ENCODE data around the gene RXRA. TPM values are rescaled to one million over a fixed set of nuclear protein-coding genes. Genes with fewer than 3 reads are reported as not detected.

RXRA gene
- total and polyA plus RNA-seq, 2 of the 13 experiments (the other 11 are each of a cell fraction or from before 2014, with no cell fraction given) = 18.9 to 29.2 TPM

DNA sequence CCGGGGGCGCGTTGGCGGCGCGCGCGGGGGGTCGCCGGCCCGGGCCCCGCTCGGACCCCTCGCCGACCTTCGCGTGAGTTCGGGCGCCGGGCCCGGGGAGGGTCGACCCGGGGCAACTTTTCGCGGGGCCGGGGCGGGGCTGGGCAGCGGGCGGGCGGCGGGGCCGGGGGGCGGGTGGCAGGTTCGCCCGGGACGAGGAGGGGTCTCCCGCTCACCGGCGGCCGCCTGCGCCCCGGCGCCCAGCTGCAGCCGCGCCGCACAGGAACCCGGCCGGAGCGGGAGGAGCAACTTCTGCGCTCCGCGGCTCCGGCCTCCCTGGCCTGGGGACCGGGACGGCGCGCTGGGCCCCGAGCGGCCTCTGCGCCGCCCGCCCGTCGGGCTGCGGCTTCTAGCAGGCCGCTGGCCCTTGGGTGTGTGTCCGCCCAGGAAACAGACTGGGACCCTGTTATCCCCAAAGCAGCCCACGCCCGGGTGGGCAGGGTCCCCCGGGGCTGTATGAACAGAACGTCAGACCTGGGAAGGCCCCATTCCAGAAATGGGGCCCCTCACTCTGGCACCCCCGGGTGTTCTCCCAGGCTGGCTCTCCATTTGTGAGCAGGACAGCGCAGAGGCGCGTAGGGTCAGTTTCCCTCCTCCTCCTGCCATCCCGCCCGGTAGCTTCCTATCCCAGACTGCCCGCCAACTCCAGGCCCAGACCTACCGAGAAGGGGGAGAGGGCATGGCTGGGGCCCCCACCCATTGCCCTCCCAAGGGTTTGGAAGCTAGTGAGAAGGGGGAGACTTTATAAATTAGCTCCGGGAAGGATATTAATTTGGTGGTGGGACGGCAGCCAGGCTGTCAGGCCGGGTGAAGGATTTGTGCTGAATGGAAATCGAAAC lies 708 bp downstream of the RXRA start (continued):
- TF ChIP-seq SMAD3 (CRISPR knock-in tag; IDR thresholded peaks at IDR 0.05) (no peak), TRIM24 (CRISPR knock-in tag; IDR thresholded peaks at IDR 0.05) (no peak), ELF3 (CRISPR knock-in tag; IDR thresholded peaks at IDR 0.05) (no peak), CC2D1A (CRISPR knock-in tag; IDR thresholded peaks at IDR 0.05) (no peak), KDM5B (CRISPR knock-in tag; IDR thresholded peaks at IDR 0.05; ENCODE audit: borderline replicate concordance) (no peak), TOPORS (CRISPR knock-in tag; IDR thresholded peaks at IDR 0.05) (no peak), MEF2D (CRISPR knock-in tag; IDR thresholded peaks at IDR 0.05) (no peak), ZNF572 (CRISPR knock-in tag; IDR thresholded peaks at IDR 0.05) (no peak), SOX13 (IDR thresholded peaks at IDR 0.05) (no peak), SOX13 (CRISPR knock-in tag; conservative IDR thresholded peaks at IDR 0.05 in 1 of 2, IDR thresholded peaks at IDR 0.05 in 1 of 2) (no peak), ZNF570 (CRISPR knock-in tag; IDR thresholded peaks at IDR 0.05; ENCODE audit: borderline replicate concordance) (no peak), GFI1 (CRISPR knock-in tag; IDR thresholded peaks at IDR 0.05; ENCODE audit: borderline replicate concordance) (no peak), ARID2 (CRISPR knock-in tag; IDR thresholded peaks at IDR 0.05; ENCODE audit: borderline replicate concordance) (no peak), IRX3 (CRISPR knock-in tag; IDR thresholded peaks at IDR 0.05; ENCODE audit: borderline replicate concordance, low read depth) (no peak), KDM6A (CRISPR knock-in tag; IDR thresholded peaks at IDR 0.05; ENCODE audit: low read depth) (no peak), ZBTB20 (CRISPR knock-in tag; IDR thresholded peaks at IDR 0.05; ENCODE audit: borderline replicate concordance, low read depth) (no peak), KAT8 (CRISPR knock-in tag; IDR thresholded peaks at IDR 0.05) (no peak), MYNN (CRISPR knock-in tag; IDR thresholded peaks at IDR 0.05; ENCODE audit: low read depth) (no peak), ARNTL (CRISPR knock-in tag; IDR thresholded peaks at IDR 0.05) (0 out of 2 replicates have a peak, but pooled peaks have one; percentile 5), SOX6 (IDR thresholded peaks at IDR 0.05) (no peak), SOX6 (CRISPR knock-in tag; IDR thresholded peaks at IDR 0.05) (no peak), ZNF780A (CRISPR knock-in tag; IDR thresholded peaks at IDR 0.05) (no peak), GATAD2A (CRISPR knock-in tag; IDR thresholded peaks at IDR 0.05) (no peak), PHF8 (CRISPR knock-in tag; IDR thresholded peaks at IDR 0.05) (peak; percentile 54; the same call in 1 of the 2 replicates), SRF (IDR thresholded peaks at IDR 0.05; ENCODE audit: low read depth, low read length) (no peak)
- TF ChIP-seq, protein P1, sequence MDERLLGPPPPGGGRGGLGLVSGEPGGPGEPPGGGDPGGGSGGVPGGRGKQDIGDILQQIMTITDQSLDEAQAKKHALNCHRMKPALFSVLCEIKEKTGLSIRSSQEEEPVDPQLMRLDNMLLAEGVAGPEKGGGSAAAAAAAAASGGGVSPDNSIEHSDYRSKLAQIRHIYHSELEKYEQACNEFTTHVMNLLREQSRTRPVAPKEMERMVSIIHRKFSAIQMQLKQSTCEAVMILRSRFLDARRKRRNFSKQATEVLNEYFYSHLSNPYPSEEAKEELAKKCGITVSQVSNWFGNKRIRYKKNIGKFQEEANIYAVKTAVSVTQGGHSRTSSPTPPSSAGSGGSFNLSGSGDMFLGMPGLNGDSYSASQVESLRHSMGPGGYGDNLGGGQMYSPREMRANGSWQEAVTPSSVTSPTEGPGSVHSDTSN (CRISPR knock-in tag; IDR thresholded peaks at IDR 0.05) = no peak
- TF ChIP-seq, protein P2, sequence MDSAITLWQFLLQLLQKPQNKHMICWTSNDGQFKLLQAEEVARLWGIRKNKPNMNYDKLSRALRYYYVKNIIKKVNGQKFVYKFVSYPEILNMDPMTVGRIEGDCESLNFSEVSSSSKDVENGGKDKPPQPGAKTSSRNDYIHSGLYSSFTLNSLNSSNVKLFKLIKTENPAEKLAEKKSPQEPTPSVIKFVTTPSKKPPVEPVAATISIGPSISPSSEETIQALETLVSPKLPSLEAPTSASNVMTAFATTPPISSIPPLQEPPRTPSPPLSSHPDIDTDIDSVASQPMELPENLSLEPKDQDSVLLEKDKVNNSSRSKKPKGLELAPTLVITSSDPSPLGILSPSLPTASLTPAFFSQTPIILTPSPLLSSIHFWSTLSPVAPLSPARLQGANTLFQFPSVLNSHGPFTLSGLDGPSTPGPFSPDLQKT (CRISPR knock-in tag; IDR thresholded peaks at IDR 0.05; ENCODE audit: borderline replicate concordance) = no peak
- TF ChIP-seq, protein P3, sequence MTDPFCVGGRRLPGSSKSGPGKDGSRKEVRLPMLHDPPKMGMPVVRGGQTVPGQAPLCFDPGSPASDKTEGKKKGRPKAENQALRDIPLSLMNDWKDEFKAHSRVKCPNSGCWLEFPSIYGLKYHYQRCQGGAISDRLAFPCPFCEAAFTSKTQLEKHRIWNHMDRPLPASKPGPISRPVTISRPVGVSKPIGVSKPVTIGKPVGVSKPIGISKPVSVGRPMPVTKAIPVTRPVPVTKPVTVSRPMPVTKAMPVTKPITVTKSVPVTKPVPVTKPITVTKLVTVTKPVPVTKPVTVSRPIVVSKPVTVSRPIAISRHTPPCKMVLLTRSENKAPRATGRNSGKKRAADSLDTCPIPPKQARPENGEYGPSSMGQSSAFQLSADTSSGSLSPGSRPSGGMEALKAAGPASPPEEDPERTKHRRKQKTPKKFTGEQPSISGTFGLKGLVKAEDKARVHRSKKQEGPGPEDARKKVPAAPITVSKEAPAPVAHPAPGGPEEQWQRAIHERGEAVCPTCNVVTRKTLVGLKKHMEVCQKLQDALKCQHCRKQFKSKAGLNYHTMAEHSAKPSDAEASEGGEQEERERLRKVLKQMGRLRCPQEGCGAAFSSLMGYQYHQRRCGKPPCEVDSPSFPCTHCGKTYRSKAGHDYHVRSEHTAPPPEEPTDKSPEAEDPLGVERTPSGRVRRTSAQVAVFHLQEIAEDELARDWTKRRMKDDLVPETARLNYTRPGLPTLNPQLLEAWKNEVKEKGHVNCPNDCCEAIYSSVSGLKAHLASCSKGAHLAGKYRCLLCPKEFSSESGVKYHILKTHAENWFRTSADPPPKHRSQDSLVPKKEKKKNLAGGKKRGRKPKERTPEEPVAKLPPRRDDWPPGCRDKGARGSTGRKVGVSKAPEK (CRISPR knock-in tag; IDR thresholded peaks at IDR 0.05; ENCODE audit: borderline replicate concordance) = no peak
